CD1c-positive myeloid dendritic cell (primary cell): Measurements from ENCODE around the gene FOXN1.
A peak's percentile ranks its signal among the peaks of the same experiment; 100 is the strongest.
"Not testable (repeated sequence)": the region's sequence is repeated elsewhere in the genome, so short reads cannot be mapped to it uniquely, and the experiment has no call there.

Source experiments
- DNase-seq: peaks from one replicate; pipeline ENCODE4 v3.0.0-alpha.2; 2016; ENCODE audit errors: extremely low spot score

The FOXN1 gene, protein sequence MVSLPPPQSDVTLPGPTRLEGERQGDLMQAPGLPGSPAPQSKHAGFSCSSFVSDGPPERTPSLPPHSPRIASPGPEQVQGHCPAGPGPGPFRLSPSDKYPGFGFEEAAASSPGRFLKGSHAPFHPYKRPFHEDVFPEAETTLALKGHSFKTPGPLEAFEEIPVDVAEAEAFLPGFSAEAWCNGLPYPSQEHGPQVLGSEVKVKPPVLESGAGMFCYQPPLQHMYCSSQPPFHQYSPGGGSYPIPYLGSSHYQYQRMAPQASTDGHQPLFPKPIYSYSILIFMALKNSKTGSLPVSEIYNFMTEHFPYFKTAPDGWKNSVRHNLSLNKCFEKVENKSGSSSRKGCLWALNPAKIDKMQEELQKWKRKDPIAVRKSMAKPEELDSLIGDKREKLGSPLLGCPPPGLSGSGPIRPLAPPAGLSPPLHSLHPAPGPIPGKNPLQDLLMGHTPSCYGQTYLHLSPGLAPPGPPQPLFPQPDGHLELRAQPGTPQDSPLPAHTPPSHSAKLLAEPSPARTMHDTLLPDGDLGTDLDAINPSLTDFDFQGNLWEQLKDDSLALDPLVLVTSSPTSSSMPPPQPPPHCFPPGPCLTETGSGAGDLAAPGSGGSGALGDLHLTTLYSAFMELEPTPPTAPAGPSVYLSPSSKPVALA

GRCh38 chr17:28505986-28506665 lies at the start of gene FOXN1:
FOXN1 (plus strand) TSS chr17:28506348; CDS start chr17:28523970, 17,622 bp downstream.
- DNase-seq = no peak

DNA sequence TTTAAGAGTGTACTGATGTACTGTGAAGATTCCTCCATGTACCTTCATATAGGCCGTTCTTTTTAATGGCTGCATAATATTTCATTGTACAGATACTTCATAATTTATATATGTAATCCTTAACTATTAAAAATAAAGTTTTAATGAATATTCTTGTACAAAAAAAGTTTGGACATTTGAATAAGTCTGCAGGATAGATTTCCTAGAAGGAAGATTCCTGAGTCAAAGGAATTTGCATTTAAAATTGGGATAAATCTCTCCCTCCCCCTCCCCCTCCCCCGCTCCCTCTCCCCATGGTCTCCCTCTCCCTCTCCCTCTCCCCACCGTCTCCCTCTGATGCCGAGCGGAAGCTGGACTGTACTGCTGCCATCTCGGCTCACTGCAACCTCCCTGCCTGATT lies 48.3 kb upstream of the FOXN1 start:
- DNase-seq = no peak

GRCh38 chr17:28458881-28459280 lies 47.3 kb upstream of the FOXN1 start:
- DNase-seq = not testable (repeated sequence)

- DNase-seq = no peak
Measured at GRCh38 chr17:28460901-28461300, 45.2 kb upstream of the FOXN1 start.

DNA sequence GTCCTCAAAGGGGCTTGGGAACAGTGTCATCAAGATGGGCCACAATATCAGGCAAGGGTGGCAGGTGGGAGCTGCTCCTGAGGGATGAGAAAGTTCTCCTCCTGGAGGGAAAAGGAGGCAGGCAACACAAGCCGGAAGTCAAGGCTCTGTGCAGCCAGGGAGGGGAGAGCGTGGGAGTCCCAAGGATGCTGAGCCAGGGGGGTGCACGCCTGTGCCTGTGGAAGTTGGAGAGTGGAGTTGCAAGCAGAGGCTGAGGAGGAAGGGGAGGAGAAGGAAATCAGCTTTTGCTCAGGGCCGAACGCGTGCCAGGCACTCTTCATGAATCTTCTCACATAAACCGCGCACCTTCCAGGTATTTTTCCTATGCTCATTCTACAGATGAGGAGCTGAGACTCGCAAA lies 40.1 kb upstream of the FOXN1 start:
- no peak for DNase-seq

GRCh38 chr17:28466521-28467048 lies 39.6 kb upstream of the FOXN1 start:
- DNase-seq = no peak

GRCh38 chr17:28467456-28468025 lies 38.6 kb upstream of the FOXN1 start:
- DNase-seq = peak; percentile 46

DNA sequence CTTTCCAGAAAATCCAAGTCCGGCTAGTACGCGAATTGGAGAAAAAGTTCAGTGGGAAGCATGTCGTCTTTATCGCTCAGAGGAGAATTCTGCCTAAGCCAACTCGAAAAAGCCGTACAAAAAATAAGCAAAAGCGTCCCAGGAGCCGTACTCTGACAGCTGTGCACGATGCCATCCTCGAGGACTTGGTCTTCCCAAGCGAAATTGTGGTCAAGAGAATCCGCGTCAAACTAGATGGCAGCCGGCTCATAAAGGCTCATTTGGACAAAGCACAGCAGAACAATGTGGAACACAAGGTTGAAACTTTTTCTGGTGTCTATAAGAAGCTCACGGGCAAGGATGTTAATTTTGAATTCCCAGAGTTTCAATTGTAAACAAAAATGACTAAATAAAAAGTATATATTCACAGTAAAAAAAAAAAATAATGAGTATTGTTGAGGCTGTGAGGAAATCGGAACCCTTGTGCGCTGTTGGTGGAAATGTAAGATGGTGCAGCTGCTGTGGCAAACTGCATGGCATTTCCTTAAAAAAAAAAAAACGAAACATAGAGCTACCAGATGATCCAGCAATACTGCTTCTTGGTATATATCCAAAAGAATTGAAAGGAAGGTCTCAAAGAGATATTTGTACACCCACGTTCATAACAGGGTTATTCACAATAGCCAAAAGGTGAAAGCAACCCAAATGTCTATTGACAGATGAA lies 38.0 kb upstream of the FOXN1 start:
- not testable (repeated sequence) for DNase-seq

DNA sequence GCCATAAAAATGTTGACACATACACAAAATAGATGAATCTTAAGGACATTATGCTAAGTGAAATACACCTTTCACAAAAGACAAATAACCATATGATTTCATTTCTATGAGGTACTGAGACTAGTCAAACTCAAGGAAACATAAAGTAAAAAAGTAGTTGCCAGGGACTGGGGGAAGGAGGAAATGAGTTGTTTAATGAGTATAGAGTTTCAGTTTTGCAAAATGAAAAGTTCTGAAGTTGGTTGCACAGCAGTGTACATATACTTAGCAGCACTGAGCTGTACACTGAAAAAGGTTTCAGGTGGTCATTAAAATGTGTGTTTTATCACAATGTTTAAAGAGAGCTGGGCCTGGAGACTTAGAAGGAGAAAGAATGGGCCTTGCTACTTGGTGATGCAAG lies 37.4 kb upstream of the FOXN1 start:
- no peak for DNase-seq

DNA sequence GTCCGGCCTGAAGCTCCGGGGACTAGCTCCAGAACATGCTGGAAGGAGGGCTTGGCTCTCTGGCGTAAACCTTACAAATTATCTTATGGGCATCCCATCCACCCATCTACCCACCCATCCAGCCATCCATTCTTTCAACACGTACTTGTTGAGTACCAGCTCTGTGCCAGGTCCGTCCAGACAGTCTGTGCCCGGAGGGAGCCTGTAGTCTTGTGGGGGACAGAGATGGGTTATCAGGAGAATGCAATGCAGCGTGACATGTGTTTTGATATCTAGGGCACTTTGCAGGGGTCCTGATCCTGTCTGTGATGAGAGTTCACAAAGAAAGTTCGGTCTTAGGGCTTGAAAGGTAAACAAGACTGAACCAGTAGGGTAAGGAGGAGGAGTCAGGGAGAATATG lies 36.8 kb upstream of the FOXN1 start:
- no peak for DNase-seq

GRCh38 chr17:28470266-28470913 lies 35.8 kb upstream of the FOXN1 start:
- no peak for DNase-seq

GRCh38 chr17:28470914-28471366 lies 35.2 kb upstream of the FOXN1 start:
- DNase-seq = no peak

DNA sequence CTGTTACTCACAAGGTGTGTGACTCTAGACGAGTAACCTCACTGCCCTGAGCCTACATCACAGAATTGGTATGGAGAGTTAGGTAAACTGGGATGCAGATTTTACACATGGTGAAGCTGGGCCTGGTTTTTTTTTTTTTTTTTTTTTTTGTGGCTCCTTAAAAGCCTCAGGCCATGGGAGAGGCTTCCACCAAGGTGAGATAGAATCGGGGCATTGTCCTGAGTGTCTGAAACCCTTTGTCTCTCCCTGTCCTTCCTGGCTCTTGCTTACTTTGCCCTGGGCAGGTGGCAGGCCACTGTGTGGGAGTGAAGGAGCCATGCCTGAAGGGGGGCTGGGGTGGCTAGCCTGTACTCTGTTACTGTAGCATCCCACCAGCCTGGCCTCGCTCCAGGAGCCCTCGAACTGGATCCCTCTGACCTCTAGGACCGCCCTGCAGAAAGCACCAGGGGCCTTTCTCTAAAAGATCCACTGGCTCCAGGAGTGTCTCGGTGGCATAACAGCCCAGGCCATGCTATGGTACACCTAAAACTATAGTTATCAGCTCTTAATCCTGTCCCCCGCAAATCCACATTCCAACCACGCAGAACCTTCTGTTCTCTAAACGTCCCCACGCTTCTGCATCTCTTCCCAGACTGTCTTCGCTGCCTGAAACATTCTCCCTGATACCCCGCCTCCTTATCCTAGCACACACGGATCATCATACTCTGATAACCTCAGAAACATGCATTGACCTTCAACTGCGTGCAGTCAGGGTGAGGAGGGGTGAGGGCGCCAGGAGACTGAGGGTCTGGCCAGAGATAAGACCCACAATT lies 34.4 kb upstream of the FOXN1 start:
- DNase-seq = no peak

DNA sequence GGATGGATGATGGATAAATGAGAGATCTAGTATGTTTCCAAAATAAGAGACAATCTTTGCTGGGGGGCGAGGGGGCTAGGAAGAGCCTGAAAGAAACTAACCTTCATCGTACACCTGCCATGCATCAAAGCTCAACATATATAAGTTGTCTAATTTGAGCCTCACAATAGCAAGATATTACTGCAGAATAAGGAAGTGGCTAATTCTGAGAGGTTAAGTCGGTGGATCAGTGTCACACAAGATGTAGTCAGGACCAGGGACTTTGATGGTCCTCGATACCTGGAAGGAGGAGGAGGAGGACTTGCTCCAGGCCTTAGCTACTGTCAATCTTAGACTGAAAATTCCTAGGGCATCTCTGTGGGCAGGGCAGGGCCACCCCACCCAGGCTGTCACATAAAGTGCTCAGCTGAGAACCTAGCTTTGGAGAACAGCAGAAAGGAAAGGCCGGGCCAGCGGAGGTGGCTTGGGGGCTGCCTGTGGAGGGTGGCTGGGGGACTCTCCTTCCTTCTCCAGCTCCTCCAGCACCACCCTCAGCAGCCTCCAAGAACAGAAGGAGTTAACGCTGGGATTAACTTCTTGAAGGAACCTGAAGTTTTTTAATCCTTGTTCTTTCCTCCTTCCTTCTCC lies 33.2 kb upstream of the FOXN1 start:
- no peak for DNase-seq

DNA sequence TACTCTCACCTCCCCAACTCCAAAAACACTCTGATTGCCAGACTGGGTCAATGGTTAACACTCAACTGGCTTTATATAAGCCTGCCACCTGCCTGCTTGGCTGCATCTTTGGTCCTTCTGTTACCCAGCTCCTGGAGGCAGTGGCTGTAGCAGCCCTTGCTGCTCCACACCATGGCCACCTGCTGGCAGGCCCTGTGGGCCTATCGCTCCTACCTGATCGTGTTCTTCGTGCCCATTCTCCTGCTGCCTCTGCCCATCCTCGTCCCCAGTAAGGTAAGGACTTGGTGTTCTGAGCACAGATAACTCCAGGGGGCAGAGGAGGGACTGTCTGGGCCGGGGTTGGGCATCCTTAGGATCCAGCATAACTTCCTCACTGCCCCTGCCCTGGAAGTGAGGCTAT lies 32.6 kb upstream of the FOXN1 start, which contains the start of gene SLC13A2:
Gene SLC13A2 (plus strand): TSS at position 103 of the 400 bp plus-strand sequence. CDS start 69 bp downstream, at position 172.
- no peak for DNase-seq

GRCh38 chr17:28474111-28474531 lies 32.0 kb upstream of the FOXN1 start:
- no peak for DNase-seq

DNA sequence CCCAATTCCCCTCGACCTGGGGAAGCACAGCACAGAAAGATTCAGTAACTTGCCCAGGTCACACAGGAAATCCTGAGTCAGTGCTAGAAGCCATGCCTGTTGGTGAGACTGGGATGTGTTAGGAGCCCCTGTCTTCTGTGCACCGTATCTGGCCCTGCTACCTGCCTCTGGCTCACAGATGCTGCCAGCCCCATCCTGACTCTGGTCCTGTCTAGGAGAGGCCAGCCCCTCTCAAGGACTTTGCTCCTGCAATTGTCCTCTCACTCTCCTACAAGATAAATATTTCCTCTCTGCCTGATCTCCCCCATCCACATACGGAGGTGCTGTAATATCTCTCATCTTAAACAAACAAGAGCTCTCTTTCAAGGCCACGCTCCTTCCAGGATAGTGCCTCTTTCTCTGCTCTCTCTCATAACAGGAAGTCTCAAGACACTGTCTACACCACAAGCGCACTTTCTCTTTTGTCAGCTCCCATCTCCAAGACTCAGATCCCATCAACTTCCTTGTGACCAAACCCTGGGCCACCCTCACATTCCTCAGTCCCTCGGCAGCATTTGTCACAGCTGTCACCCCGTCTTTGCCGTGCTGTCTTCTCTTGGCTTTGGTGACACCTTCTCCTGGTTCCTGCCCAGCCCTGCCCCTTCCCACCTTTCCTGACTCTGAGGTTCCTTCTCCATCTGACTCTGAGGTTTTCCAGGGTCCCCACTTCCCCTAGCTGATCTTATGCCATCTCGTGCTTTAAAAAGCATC lies 30.8 kb upstream of the FOXN1 start:
- peak; percentile 36 for DNase-seq

- no peak for DNase-seq
Measured at GRCh38 chr17:28476076-28476865, 29.9 kb upstream of the FOXN1 start.
